Measurements from ENCODE around the gene BOD1.
A peak's percentile ranks its signal among the peaks of the same experiment; 100 is the strongest.

DNA sequence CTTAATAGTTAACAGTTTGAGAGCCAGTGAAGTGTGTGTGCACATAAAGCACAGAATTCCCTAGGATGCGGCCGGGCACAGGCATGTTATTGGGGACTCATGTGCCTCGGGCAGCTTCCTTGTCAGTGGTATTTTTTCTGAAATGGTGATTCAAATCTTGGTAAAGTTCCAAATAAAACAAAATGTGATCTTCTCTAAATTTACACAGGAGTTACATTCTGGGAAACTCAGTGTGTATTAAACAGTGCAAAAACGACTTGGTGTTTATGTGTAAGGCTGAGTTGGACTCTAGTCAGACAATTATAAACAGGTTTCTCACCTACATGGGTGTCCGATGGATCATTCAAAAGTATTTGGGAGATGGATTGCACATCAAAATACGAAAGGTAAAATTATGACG lies 48.9 kb downstream of the BOD1 start:
- TF ChIP-seq POLR2A (IDR thresholded peaks at IDR 0.05; ENCODE audit: low read depth) = no peak
- TF ChIP-seq, protein P1, sequence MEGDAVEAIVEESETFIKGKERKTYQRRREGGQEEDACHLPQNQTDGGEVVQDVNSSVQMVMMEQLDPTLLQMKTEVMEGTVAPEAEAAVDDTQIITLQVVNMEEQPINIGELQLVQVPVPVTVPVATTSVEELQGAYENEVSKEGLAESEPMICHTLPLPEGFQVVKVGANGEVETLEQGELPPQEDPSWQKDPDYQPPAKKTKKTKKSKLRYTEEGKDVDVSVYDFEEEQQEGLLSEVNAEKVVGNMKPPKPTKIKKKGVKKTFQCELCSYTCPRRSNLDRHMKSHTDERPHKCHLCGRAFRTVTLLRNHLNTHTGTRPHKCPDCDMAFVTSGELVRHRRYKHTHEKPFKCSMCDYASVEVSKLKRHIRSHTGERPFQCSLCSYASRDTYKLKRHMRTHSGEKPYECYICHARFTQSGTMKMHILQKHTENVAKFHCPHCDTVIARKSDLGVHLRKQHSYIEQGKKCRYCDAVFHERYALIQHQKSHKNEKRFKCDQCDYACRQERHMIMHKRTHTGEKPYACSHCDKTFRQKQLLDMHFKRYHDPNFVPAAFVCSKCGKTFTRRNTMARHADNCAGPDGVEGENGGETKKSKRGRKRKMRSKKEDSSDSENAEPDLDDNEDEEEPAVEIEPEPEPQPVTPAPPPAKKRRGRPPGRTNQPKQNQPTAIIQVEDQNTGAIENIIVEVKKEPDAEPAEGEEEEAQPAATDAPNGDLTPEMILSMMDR (IDR thresholded peaks at IDR 0.05) = no peak
- TF ChIP-seq POLR2AphosphoS5 (IDR thresholded peaks at IDR 0.05) = peak in 1 of 2 donors; percentile 19
